ENCODE measurements around the gene NDUFB5. TPM values are rescaled to one million over a fixed set of nuclear protein-coding genes. Genes with fewer than 3 reads are reported as not detected.

Gene NDUFB5
- total RNA-seq, 1 donor from 2014 or later: 103 TPM

DNA sequence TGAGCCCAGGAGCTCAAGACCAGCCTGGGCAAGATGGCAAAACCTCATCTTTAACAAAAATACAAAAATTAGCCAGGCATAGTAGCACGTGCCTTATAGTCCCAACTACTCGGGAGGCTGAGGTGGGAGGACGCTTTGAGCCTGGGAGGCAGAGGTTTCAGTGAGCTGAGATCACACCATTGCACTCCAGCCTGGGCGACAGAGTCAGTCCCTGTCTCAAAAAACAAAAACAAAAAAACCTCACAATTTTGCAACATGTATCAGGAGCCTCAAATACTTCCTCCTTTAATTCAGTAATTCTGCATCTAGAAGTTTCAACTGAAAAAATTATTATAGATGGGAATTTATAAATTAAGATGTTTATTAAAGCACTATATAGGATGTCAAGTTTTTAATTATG lies 1.3 kb upstream of the NDUFB5 start:
- H3K4me3 ChIP-seq (ENCODE audit: low read depth, low read length): no peak overlapping the region
- no peaks in the 10 kb centered on the region for H3K36me3 ChIP-seq (ENCODE audit: control insufficient read depth, insufficient read depth, low read length)
- no peaks in the 10 kb centered on the region for H3K27me3 ChIP-seq (ENCODE audit: control insufficient read depth, insufficient read depth, low read length)
- DNase-seq (ENCODE audit: low read depth): no peak
- TF ChIP-seq, protein P1, sequence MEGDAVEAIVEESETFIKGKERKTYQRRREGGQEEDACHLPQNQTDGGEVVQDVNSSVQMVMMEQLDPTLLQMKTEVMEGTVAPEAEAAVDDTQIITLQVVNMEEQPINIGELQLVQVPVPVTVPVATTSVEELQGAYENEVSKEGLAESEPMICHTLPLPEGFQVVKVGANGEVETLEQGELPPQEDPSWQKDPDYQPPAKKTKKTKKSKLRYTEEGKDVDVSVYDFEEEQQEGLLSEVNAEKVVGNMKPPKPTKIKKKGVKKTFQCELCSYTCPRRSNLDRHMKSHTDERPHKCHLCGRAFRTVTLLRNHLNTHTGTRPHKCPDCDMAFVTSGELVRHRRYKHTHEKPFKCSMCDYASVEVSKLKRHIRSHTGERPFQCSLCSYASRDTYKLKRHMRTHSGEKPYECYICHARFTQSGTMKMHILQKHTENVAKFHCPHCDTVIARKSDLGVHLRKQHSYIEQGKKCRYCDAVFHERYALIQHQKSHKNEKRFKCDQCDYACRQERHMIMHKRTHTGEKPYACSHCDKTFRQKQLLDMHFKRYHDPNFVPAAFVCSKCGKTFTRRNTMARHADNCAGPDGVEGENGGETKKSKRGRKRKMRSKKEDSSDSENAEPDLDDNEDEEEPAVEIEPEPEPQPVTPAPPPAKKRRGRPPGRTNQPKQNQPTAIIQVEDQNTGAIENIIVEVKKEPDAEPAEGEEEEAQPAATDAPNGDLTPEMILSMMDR (IDR thresholded peaks at IDR 0.05; ENCODE audit: insufficient read depth, low read length, poor library complexity, severe bottlenecking): no peak

DNA sequence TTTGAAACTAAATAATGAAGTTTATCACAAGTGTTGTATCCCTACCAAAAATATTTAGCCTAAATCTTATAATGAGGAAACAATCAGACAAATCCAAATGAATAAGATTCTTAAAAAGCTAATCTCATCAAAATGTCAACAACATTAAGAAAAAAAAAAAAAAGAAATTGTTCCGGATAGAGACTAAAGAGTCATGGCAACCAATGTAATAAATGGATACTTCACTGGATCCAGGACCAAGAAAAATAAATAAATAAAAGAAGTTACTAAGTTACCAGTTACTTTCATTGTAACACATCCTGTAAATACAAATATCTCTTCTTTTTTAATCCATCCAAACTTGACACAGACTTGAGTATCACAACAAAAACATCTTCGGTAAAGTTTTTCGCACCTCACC lies 763 bp upstream of the NDUFB5 start:
- no peak for DNase-seq (ENCODE audit: low read depth)

DNA sequence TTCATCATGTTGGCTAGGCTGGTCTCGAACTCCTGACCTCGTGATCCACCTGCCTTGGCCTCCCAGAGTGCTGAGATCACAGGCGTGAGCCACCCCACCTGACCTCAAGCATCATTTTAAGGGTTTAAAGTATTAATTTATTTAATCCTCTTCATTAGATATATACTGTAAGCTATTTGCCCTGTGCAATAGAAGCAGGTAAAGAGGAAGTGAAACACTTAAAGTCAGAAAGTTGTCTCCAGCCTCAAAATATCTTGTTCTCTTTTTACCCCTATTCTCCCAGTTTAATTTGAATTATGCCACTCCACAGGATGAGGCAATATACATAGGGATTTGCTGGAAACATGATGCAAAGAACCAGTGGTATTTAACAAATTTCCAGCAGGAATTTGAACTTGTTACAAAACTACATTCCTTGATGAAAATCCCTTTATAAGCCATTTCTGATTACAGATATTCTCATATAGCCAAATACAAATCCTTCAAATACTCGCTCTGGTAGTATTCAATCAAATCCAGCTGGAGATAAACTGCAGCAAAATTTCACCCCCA lies 2.0 kb downstream of the NDUFB5 start:
- Histone ChIP-seq H3K36me3 (ENCODE audit: control insufficient read depth, insufficient read depth, low read length) (no peaks in the 10 kb centered on the region), H3K27me3 (ENCODE audit: control insufficient read depth, insufficient read depth, low read length) (no peaks in the 10 kb centered on the region), H3K4me3 (ENCODE audit: low read depth, low read length) (no peak overlapping the region)
- no peak for DNase-seq (ENCODE audit: low read depth)
- TF ChIP-seq, protein P1 (IDR thresholded peaks at IDR 0.05; ENCODE audit: insufficient read depth, low read length, poor library complexity, severe bottlenecking): no peak

More for the DNA sequence above, 763 bp upstream of the NDUFB5 start:
- no peaks in the 10 kb centered on the region for H3K27me3 ChIP-seq (ENCODE audit: control insufficient read depth, insufficient read depth, low read length)
- H3K4me3 ChIP-seq (ENCODE audit: low read depth, low read length): peak overlapping the region; percentile 64
- no peaks in the 10 kb centered on the region for H3K36me3 ChIP-seq (ENCODE audit: control insufficient read depth, insufficient read depth, low read length)
- TF ChIP-seq, protein P1 (IDR thresholded peaks at IDR 0.05; ENCODE audit: insufficient read depth, low read length, poor library complexity, severe bottlenecking): no peak

DNA sequence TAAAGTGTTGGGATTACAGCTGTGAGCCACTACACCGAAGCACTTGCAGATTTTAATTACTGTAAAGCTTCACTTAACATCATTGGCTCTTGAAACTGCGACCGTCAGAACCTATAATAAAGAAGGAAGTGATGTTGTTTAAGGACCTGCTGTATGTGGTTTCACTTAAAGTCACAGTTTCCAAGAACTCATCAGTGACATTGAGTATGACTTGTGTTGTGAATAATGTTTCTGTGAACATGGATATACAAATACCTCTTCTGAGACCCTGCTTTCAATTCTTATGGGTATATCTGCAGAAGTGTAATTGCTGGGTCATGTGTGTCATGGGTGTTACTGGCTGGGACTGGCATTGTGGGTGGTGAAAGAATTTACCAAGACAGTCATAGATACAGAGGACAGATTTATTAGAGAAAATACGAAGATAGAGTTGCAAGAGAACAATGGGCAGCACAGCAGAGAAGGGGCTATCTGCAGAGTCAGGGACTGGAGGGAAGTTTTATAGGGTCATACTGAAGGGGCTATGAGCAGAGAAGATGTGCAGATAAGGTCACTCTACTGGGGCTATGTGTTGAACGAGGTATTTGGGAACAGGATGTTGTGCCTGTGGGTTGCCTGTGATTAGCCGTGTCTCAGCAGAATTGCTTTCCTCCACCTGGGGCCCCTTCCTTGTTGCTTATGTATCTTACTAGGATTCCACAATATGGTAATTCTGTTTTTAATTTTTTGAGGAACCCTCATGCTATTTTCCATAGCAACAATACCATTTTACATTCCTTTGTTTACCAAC lies 4.5 kb downstream of the NDUFB5 start:
- TF ChIP-seq, protein P1 (IDR thresholded peaks at IDR 0.05; ENCODE audit: insufficient read depth, low read length, poor library complexity, severe bottlenecking): no peak
- no peaks in the 10 kb centered on the region for H3K27me3 ChIP-seq (ENCODE audit: control insufficient read depth, insufficient read depth, low read length)
- H3K36me3 ChIP-seq (ENCODE audit: control insufficient read depth, insufficient read depth, low read length): no peaks in the 10 kb centered on the region
- no peak overlapping the region for H3K4me3 ChIP-seq (ENCODE audit: low read depth, low read length)
- DNase-seq (ENCODE audit: low read depth): no peak

DNA sequence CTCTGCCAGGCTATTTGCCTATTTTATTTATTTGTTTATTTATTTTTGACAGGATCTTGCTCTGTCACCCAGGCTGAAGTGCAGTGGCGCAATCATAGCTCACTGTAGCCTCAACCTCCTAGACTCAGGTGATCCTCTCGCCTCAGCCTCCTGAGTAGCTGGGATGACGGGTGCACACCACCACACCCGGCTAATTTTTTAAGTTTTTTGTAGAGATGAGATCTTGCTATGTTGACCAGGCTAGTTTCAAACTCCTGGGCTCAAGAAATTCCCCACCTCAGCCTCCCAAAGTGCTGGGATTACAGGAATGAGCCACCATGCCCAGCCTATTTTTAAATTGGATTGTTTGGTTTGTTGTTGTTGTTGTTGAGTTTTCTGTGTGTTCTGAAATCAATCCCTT lies 5.5 kb downstream of the NDUFB5 start:
- Histone ChIP-seq H3K27me3 (ENCODE audit: control insufficient read depth, insufficient read depth, low read length) (no peaks in the 10 kb centered on the region), H3K4me3 (ENCODE audit: low read depth, low read length) (no peak overlapping the region), H3K36me3 (ENCODE audit: control insufficient read depth, insufficient read depth, low read length) (no peaks in the 10 kb centered on the region)
- DNase-seq (ENCODE audit: low read depth): no peak
- TF ChIP-seq, protein P1 (IDR thresholded peaks at IDR 0.05; ENCODE audit: insufficient read depth, low read length, poor library complexity, severe bottlenecking): no peak
